HepG2 (cell line): Measurements from ENCODE around the gene CAMK1.

Experiments
- CBX5 ChIP-seq: sonication (generic); formaldehyde crosslinking; IDR thresholded peaks from 2 replicates; pipeline ENCODE4 v1.4.0; 2020; ENCODE audit warnings: missing genetic modification reagents, borderline replicate concordance
- CTCF ChIP-seq: sonication (generic); formaldehyde crosslinking; IDR thresholded peaks from 2 replicates; pipeline ENCODE4 v1.5.0; 2020; ENCODE audit warnings: mild to moderate bottlenecking, missing genetic modification reagents, moderate library complexity
- MAX ChIP-seq: IDR thresholded peaks from 2 replicates; pipeline ENCODE4 v1.6.1; 2012; ENCODE audit warnings: inconsistent platforms
- MYC ChIP-seq: sonication (generic); formaldehyde crosslinking; IDR thresholded peaks from 2 replicates; pipeline ENCODE4 v1.9.0; 2021; ENCODE audit warnings: missing genetic modification reagents, borderline replicate concordance
- TCF12 ChIP-seq, 2 experiments: fragments of 450-650 bp in 1 of 2; sonication (generic) in 1 of 2; formaldehyde crosslinking in 1 of 2; IDR thresholded peaks; 2 replicates each; pipeline versions ENCODE4 v1.6.1 to v1.8.0; 2017 to 2022; ENCODE audit warnings: antibody characterized with exemption in 1 of 2, mild to moderate bottlenecking in 1 of 2, missing genetic modification reagents in 1 of 2, moderate library complexity in 1 of 2
- TEAD2 ChIP-seq: sonication (generic); formaldehyde crosslinking; IDR thresholded peaks from 2 replicates; pipeline ENCODE4 v1.9.0; 2021; ENCODE audit warnings: missing genetic modification reagents
- THYN1 ChIP-seq: sonication (generic); formaldehyde crosslinking; IDR thresholded peaks from 2 replicates; pipeline ENCODE4 v1.8.1; 2023; ENCODE audit warnings: low read depth, mild to moderate bottlenecking, moderate library complexity, missing genetic modification reagents, borderline replicate concordance
- ZNF383 ChIP-seq: sonication (generic); formaldehyde crosslinking; IDR thresholded peaks from 2 replicates; pipeline ENCODE4 v1.4.0; 2020; ENCODE audit warnings: missing genetic modification reagents, mild to moderate bottlenecking, borderline replicate concordance
- ZNF709 ChIP-seq: sonication (generic); formaldehyde crosslinking; IDR thresholded peaks from 2 replicates; pipeline ENCODE4 v1.5.0; 2020; ENCODE audit warnings: mild to moderate bottlenecking, missing genetic modification reagents
- ZNF75D ChIP-seq: sonication (generic); formaldehyde crosslinking; IDR thresholded peaks from 2 replicates; pipeline ENCODE4 v1.8.1; 2023; ENCODE audit warnings: missing genetic modification reagents, mild to moderate bottlenecking, borderline replicate concordance
- ZNF766 ChIP-seq: sonication (generic); formaldehyde crosslinking; IDR thresholded peaks from 2 replicates; pipeline ENCODE4 v1.5.0; 2020; ENCODE audit warnings: missing genetic modification reagents, borderline replicate concordance
- TF ChIP-seq, protein P1 (sequence below): sonication (generic); formaldehyde crosslinking; IDR thresholded peaks from 2 replicates; pipeline ENCODE4 v1.4.0; 2020; ENCODE audit warnings: low read depth, mild to moderate bottlenecking, missing genetic modification reagents

GRCh38 chr3:9744162-9744561 is 25.6 kb downstream of the CAMK1 start:
- TF ChIP-seq MAX (no peak), ZNF766 (CRISPR knock-in tag) (no peak), CTCF (no peak), ZNF75D (no peak), TCF12 (IDR thresholded peaks at IDR 0.05) (no peak), TCF12 (CRISPR knock-in tag; IDR thresholded peaks at IDR 0.05) (no peak), TEAD2 (CRISPR knock-in tag) (no peak), ZNF709 (CRISPR knock-in tag) (no peak), CBX5 (CRISPR knock-in tag) (no peak), THYN1 (no peak), MYC (CRISPR knock-in tag) (no peak), ZNF383 (CRISPR knock-in tag) (no peak)
- TF ChIP-seq, protein P1, sequence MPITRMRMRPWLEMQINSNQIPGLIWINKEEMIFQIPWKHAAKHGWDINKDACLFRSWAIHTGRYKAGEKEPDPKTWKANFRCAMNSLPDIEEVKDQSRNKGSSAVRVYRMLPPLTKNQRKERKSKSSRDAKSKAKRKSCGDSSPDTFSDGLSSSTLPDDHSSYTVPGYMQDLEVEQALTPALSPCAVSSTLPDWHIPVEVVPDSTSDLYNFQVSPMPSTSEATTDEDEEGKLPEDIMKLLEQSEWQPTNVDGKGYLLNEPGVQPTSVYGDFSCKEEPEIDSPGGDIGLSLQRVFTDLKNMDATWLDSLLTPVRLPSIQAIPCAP (CRISPR knock-in tag), result no peak
